ENCODE results near the gene TFDP1. TPM values are rescaled to one million over a fixed set of nuclear protein-coding genes. Genes with fewer than 3 reads are reported as not detected.

Gene TFDP1
- total and polyA plus RNA-seq, 2 of the 4 experiments (the other 2 are of a cell fraction) = 59.3 to 97.0 TPM

- no peak for TF ChIP-seq ELK1 (IDR thresholded peaks at IDR 0.05; ENCODE audit: borderline replicate concordance, low read depth, low read length)
- no peak for TF ChIP-seq USF2 (IDR thresholded peaks at IDR 0.05; ENCODE audit: low read depth, low read length)
- no peak for TF ChIP-seq MAZ (IDR thresholded peaks at IDR 0.05; ENCODE audit: borderline replicate concordance, low read depth, low read length)
- TF ChIP-seq RFX5 (IDR thresholded peaks at IDR 0.05; ENCODE audit: low read depth, low read length) = no peak
- no peak for TF ChIP-seq MAFK (IDR thresholded peaks at IDR 0.05; ENCODE audit: low read depth, low read length)
- H3K56ac ChIP-seq (ENCODE audit: extremely low read depth, insufficient read depth, low read length) = no peak overlapping the region
- 93% methylated on average over 16 of the region's 19 CpGs; no CpG with 5 or more reads in 1 of the 2 experiments for WGBS, 2 experiments (ENCODE audit: extremely low coverage in 2 of 2, insufficient read length in 1 of 2)
- H3K9ac ChIP-seq (ENCODE audit: low read depth, low read length) = no peak overlapping the region
- H2BK20ac ChIP-seq (ENCODE audit: low read depth, low read length) = no peak overlapping the region
- no peak overlapping the region for H3K27ac ChIP-seq (ENCODE audit: insufficient read depth, low read length)
- no peak overlapping the region for H3K18ac ChIP-seq (ENCODE audit: low read depth, low read length)
- H2AK5ac ChIP-seq (ENCODE audit: low read depth, low read length) = no peak overlapping the region
- H3K23ac ChIP-seq (ENCODE audit: low read depth, low read length) = no peak overlapping the region
- no peak overlapping the region for H2AK9ac ChIP-seq (replicated peaks; ENCODE audit: low read depth, low read length, poor library complexity)
- no peak overlapping the region for H4K91ac ChIP-seq (ENCODE audit: insufficient read depth, low read depth, low read length)
- DNase-seq (no peak), ATAC-seq (ENCODE audit: low read depth) (no peak)
- no peak overlapping the region for H2BK120ac ChIP-seq (ENCODE audit: low read depth, low read length)
- H3K4me2 ChIP-seq (ENCODE audit: low read depth, low read length) = no peak overlapping the region
- ChIA-PET CTCF (no interaction called here), POLR2A (ENCODE audit: unreplicated experiment) (no interaction called here)
- H3K9me3 ChIP-seq (ENCODE audit: control insufficient read depth, insufficient read depth, low read length) = peaks cover 7% of the 10 kb centered on the region; the same call in 1 of the 2 replicates
- H2BK15ac ChIP-seq (ENCODE audit: low read depth, low read length) = no peak overlapping the region
- no peak overlapping the region for H3K4ac ChIP-seq (ENCODE audit: low read depth, low read length)
- peaks cover 51% of the 10 kb centered on the region for H3K36me3 ChIP-seq (ENCODE audit: control insufficient read depth, insufficient read depth, low read length)
- H4K8ac ChIP-seq (ENCODE audit: low read depth in 2 of 2, low read length in 2 of 2) = no peak overlapping the region
- in situ Hi-C loops (cut with MboI; ENCODE audit: low sequenced_read_pairs) = no loop called here
- peaks cover 19 to 47% of the 10 kb centered on the region in 2 experiments for H3K79me1 ChIP-seq (ENCODE audit: low read depth in 1 of 2, low read length in 2 of 2)
- H3K4me1 ChIP-seq (ENCODE audit: control insufficient read depth, insufficient read depth, low read length) = peaks cover 4% of the 10 kb centered on the region
- H3K9me1 ChIP-seq (ENCODE audit: insufficient read depth, low read length) = peaks cover 8% of the 10 kb centered on the region
- H4K5ac ChIP-seq (ENCODE audit: low read depth, low read length) = no peak overlapping the region
- peaks cover 14% of the 10 kb centered on the region for H4K20me1 ChIP-seq (ENCODE audit: insufficient read depth, low read length)
- H3K27me3 ChIP-seq (ENCODE audit: control insufficient read depth, insufficient read depth, low read length) = no peaks in the 10 kb centered on the region
- H2BK5ac ChIP-seq (ENCODE audit: low read depth, low read length, poor library complexity, severe bottlenecking) = no peak overlapping the region
- no peak overlapping the region for H3K14ac ChIP-seq (replicated peaks; ENCODE audit: low read depth, low read length)
- BruUV-seq (replicated peaks) = no TSS peak
- dilution Hi-C loops (cut with HindIII; ENCODE audit: low sequenced_read_pairs, unreplicated experiment) = no loop called here
- no peak overlapping the region for H3K4me3 ChIP-seq (ENCODE audit: insufficient read depth, low read depth, low read length)
- no peak overlapping the region for H2AFZ ChIP-seq (replicated peaks; ENCODE audit: low read length, poor library complexity)
- intact Hi-C loops (cut with micrococcal nuclease) = no loop called here
Measured at GRCh38 chr13:113537205-113537604, 47.3 kb upstream of the TFDP1 start.
